SH-SY5Y (cell line): ENCODE data around the gene CRIM1.

Source experiments
- GATA2 ChIP-seq: IDR thresholded peaks from 2 replicates; pipeline ENCODE4 v1.6.1; 2011; ENCODE audit warnings: mild to moderate bottlenecking, low read depth, low read length
- GATA3 ChIP-seq: IDR thresholded peaks from 2 replicates; pipeline ENCODE4 v1.6.1; 2011; ENCODE audit warnings: low read depth, mild to moderate bottlenecking, low read length, moderate library complexity

CRIM1 gene

DNA sequence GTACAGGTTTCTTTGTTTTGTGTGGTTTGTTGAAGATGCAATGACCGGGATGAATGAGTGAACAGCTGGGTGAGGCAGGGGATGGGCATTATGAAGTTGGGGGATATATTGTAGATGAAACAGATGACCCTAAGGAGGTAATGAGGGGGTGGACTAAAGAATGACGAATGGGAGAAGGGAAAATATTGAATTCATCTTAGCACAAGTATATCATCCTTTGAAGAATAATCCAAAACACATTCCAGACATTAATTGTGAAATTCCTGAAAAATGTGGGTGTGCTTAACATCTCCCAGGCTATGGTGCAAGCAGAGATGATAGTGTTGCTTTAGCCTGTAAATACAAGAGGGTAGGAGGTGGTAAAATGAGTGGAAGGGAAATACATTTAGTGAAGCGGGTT, 5.8 kb downstream of the CRIM1 start:
- TF ChIP-seq GATA2 (no peak), GATA3 (no peak)

GRCh38 chr2:36362291-36362690, 6.7 kb downstream of the CRIM1 start:
- TF ChIP-seq GATA2 (no peak), GATA3 (no peak)

GRCh38 chr2:36366491-36367120, 11.0 kb downstream of the CRIM1 start:
- no peak for TF ChIP-seq GATA2

DNA sequence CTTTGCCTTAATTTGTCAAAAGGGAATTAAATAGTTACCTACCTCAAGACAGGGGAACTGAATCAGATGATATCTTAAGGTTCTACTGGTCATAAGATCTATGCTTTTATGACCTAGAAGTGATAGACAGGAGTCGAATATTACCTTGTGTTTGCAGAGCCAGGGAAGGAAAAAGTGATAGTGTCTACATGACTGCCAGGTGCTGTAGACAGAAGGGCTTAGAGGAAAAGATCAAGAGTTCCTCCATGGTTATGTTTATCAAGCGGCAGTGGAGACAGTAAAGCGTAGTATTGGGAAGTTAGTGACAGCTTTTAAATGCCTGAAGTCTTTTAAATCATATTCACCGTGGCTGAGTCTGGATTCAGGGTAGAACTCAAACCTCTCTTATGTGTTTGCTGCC, 11.9 kb downstream of the CRIM1 start:
- TF ChIP-seq GATA2 (no peak), GATA3 (no peak)

DNA sequence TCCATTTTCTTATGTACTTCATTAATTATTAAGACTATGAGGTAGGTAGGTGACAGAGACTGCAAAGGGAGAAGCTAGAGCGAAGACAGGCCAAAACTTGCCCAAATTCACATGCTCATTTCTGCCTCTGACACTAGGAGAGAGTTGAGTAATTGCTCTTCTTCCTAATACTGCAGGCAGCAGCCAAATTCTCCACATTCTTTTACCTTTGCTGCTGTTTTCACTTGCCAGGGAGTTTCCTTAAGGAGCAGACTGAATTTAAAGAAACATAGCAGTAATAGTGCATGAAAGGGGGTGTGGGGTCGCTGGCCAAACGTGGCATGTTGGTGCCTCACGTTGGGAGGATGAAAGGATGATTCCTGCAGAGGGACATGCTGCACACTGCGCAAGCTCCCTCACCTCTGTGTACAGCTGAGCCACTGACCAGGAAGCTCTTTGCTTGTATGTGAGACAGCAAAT, 12.3 kb downstream of the CRIM1 start:
- TF ChIP-seq GATA2 = no peak
- TF ChIP-seq GATA3 = no peak

GRCh38 chr2:36368438-36368837, 12.9 kb downstream of the CRIM1 start:
- TF ChIP-seq GATA3 = no peak
- TF ChIP-seq GATA2 = no peak

DNA sequence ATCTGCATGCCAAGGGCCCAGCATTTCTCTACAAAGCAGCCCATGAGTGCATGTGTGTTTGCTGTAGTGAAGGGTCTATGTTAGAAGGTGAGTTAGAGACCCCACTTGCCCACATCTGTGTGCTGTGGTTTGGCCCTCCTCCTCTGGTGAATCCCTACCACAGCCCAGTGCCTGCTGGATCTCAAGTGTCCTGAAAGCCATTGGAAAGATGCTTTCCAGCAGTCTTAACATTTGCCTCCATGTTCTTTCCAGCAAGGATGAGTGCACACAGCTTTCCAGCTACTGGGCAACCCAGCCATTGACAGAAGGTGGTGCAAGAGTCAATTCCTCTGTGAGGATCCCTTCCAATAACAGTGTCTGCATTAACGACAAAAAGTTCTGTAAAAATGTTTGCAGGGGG, 13.6 kb downstream of the CRIM1 start:
- no peak for TF ChIP-seq GATA3

DNA sequence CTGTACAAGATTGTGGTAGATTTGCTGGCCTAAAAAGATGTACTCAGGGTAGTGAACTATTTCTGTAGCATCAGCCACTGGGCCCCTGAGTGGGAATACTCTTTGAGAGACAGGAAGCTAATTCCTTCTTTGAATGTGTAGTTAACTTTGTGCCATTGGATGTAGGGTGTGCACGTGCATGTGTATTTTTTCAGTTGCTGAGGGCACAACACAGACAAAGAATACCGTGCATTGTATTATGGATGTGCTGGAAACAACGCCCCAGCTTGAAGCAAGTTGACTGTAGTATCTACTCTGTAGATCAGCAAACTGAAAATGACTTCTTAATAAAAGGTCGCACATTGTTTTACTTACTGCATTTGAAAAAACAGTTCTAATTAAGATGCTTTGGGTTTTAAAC, 14.1 kb downstream of the CRIM1 start:
- no peak for TF ChIP-seq GATA3
- TF ChIP-seq GATA2 = no peak

DNA sequence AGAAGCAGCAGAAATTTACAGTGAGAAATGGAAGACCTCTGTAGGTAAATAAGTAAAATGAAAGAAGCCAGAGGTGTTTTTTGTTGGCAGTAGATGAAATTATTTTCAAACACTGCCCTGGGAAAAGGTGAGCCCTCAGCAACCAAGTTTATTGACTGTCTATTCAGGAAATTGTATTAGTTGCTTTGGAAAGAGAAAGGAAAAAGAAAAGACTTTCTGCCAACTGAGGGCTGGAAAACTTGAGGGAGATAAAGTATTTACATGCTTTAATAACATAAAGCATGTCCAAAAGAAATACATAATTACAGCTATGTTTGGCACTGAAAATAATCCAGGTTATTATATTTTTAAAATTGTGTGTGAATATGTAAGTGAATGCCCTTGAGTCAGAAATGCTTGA, 14.7 kb downstream of the CRIM1 start:
- TF ChIP-seq GATA2 = no peak
- no peak for TF ChIP-seq GATA3

- TF ChIP-seq GATA3 (no peak), GATA2 (no peak)
These were observed 15.7 kb downstream of the CRIM1 start for GRCh38 chr2:36371070-36371874.

DNA sequence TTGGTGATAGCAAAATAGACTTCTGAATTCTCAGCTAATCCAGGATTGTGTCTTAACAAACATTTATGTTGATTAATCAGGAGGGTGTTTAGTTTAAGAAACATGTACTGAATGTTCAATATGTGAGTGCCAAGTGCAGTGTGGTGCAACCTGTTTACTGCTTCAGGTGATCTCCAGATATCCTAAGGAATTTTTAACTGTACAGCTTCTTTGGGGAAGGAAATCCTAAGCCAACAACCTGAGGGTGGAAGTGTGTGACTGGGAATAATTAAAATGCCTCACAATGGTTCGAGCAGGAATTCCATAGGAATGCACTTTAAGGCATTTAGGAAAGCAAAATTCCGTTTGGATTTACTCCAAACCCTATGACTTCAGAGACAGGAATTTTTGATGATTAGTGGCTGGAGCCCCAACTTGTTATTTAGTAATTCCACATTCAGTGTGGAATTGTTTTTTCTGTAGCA, 16.4 kb downstream of the CRIM1 start:
- TF ChIP-seq GATA3 (no peak), GATA2 (no peak)

GRCh38 chr2:36373149-36373926, 17.8 kb downstream of the CRIM1 start:
- TF ChIP-seq GATA3 = no peak
- TF ChIP-seq GATA2 = no peak

DNA sequence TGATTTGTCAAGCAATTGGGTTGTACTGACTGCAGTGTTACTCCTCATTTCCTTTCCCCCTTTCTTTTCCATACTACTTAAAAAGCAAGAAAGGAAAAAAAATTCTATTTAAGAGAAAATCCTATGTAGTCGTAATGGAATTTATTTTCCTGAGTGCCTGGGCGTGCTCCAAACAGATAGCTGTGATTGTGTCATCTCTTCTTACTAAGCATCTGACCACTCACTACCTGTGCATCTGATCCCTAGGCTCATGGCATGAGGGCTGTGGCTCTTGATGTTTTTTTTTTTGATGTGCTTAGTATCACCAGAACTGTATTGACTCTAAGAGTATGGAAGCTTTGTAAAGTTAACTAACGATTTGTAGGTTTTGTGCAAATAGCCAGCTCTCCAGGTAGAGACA, 19.0 kb downstream of the CRIM1 start:
- TF ChIP-seq GATA2 (no peak), GATA3 (no peak)

- TF ChIP-seq GATA3 = no peak
- TF ChIP-seq GATA2 = no peak
These were observed 20.8 kb downstream of the CRIM1 start for GRCh38 chr2:36376319-36376765.

- TF ChIP-seq GATA3 (no peak), GATA2 (no peak)
These were observed 21.6 kb downstream of the CRIM1 start for GRCh38 chr2:36376992-36377738.
